GM18951 (cell line): Measurements from ENCODE around the gene YES1.
A peak's percentile ranks its signal among the peaks of the same experiment; 100 is the strongest.

Experiments used
- POLR2A ChIP-seq: IDR thresholded peaks from 4 replicates; pipeline ENCODE4 v1.6.1; 2011; ENCODE audit warnings: mild to moderate bottlenecking; ENCODE audit not compliant: insufficient read length, insufficient read depth; ENCODE audit errors: extremely low read depth
- in situ Hi-C: fragments of 300-500 bp; cut with MboI; formaldehyde crosslinking; loops from one replicate; pipeline ENCODE4 v1.12.0; 2022; ENCODE audit warnings: low sequenced_read_pairs, mixed read lengths, inconsistent platforms; ENCODE audit not compliant: unreplicated experiment

YES1 gene

GRCh38 chr18:675307-675706, 136.7 kb downstream of the YES1 start:
- in situ Hi-C loops: no loop called here
- TF ChIP-seq POLR2A: peak; percentile 32

GRCh38 chr18:673769-674168, 138.3 kb downstream of the YES1 start:
- in situ Hi-C loops: no loop called here
- TF ChIP-seq POLR2A: no peak

- in situ Hi-C loops: no loop called here
- no peak for TF ChIP-seq POLR2A
Observed at GRCh38 chr18:673317-673716, 138.7 kb downstream of the YES1 start.
